Activated CD8-positive, alpha-beta T cell treated with anti-CD3 and anti-CD28 coated beads, Interleukin-2, amount 10 ng/mL, durations not matched to agents 7 days and 5 days (primary cell): ENCODE data around the gene GTF2A1L. TPM values are rescaled to one million over a fixed set of nuclear protein-coding genes. Genes with fewer than 3 reads are reported as not detected.

Source experiments
- ATAC-seq: fragments of 150-1000 bp; cut with Tn5 transposase; one replicate; pipeline ENCODE4 v1.10.0; 2021; ENCODE audit warnings: moderate library complexity
- CTCF ChIA-PET: fragments of 350-600 bp; sonication (Branson Sonifier 250); formaldehyde crosslinking; loops from one replicate; lab custom pipeline; 2021; ENCODE audit warnings: antibody characterized with exemption; lab: Charles Lee
- POLR2A ChIA-PET: fragments of 350-600 bp; sonication (Branson Sonifier 250); formaldehyde crosslinking; loops from one replicate; lab custom pipeline; 2021; ENCODE audit warnings: antibody characterized with exemption; lab: Charles Lee
- DNase-seq: peaks from one replicate; pipeline ENCODE4 v3.0.0-alpha.2; 2020
- H3K27ac Mint-ChIP-seq: one replicate; pipeline ENCODE4 v1.8.0; 2021; ENCODE audit warnings: mild to moderate bottlenecking, mixed read lengths
- H3K27me3 Mint-ChIP-seq: one replicate; pipeline ENCODE4 v1.8.0; 2021; ENCODE audit warnings: low read depth, mixed read lengths
- H3K36me3 Mint-ChIP-seq: one replicate; pipeline ENCODE4 v1.8.0; 2021; ENCODE audit warnings: low read depth, mixed read lengths
- H3K4me1 Mint-ChIP-seq: one replicate; pipeline ENCODE4 v1.8.0; 2021; ENCODE audit warnings: low read depth, mixed read lengths
- H3K4me3 Mint-ChIP-seq: one replicate; pipeline ENCODE4 v1.8.0; 2021; ENCODE audit warnings: mild to moderate bottlenecking, mixed read lengths
- H3K9me3 Mint-ChIP-seq: one replicate; pipeline ENCODE4 v1.8.0; 2022; ENCODE audit warnings: mixed read lengths; ENCODE audit not compliant: insufficient read depth
- total RNA-seq, 2 experiments: library from RNA; stranded (reverse); gene quantifications; one replicate each; pipeline ENCODE4 v1.2.3, GENCODE V29; 2021

GTF2A1L gene, protein sequence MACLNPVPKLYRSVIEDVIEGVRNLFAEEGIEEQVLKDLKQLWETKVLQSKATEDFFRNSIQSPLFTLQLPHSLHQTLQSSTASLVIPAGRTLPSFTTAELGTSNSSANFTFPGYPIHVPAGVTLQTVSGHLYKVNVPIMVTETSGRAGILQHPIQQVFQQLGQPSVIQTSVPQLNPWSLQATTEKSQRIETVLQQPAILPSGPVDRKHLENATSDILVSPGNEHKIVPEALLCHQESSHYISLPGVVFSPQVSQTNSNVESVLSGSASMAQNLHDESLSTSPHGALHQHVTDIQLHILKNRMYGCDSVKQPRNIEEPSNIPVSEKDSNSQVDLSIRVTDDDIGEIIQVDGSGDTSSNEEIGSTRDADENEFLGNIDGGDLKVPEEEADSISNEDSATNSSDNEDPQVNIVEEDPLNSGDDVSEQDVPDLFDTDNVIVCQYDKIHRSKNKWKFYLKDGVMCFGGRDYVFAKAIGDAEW
- total RNA-seq, result not detected

DNA sequence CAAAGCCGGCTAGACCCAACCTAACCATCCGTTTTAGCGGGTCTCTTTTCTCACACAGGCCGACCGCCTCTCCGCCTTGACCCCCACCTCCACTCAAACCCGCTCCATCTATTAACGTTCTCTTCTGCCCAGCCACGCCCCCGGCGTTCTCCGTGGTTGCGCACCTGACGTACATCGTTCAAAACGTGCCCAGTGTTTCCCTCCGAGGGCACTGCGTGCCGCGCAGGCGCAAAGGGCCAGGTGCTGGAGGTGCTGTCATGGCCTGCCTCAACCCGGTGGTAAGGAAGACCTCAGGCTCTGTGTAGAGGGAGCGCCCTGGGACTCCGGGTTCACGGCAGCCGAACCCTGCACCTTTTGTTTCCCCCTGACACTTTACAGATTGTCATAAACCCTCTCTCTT lies at the start of gene GTF2A1L:
Gene GTF2A1L, plus strand, starts transcription at position 239 of the 400 bp plus-strand sequence. Its CDS starts 19 bp downstream, at position 258.
- Mint-ChIP-seq H3K27me3 (no peaks in the 10 kb centered on the region), H3K36me3 (no peaks in the 10 kb centered on the region), H3K4me1 (no peaks in the 10 kb centered on the region), H3K9me3 (no peaks in the 10 kb centered on the region), H3K27ac (no peak within 1 kb of the TSS), H3K4me3 (no peak within 1 kb of the TSS)
- POLR2A ChIA-PET, result no interaction called here
- CTCF ChIA-PET, result no interaction called here
- no peak for DNase-seq
- no peak for ATAC-seq

DNA sequence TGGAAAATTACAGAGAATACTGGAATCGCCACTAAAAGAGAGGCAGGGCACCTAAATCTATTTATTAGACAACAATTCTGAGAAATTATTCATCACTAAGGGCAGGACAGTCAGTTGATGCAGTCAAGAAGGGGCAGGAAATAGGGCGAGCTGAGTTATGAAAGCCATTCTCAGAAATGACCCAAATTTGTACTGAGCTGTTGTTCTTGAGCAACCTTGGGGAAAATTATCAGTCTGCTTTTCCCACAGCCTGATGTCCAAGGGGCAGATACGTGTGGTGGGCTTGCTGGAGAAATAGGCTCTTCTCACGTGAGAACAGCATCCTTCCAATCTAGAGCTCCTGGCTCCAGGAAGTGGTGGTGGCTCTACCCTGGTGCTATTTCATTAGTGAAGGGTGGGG lies 49.1 kb upstream of the GTF2A1L start:
- DNase-seq (no peak), ATAC-seq (no peak)
- no peaks in the 10 kb centered on the region for H3K4me1 Mint-ChIP-seq
- no peak overlapping the region for H3K4me3 Mint-ChIP-seq
- H3K27ac Mint-ChIP-seq, result no peak overlapping the region
- H3K36me3 Mint-ChIP-seq, result no peaks in the 10 kb centered on the region
- ChIA-PET CTCF (no interaction called here), POLR2A (no interaction called here)
- H3K27me3 Mint-ChIP-seq, result no peaks in the 10 kb centered on the region
- no peaks in the 10 kb centered on the region for H3K9me3 Mint-ChIP-seq

DNA sequence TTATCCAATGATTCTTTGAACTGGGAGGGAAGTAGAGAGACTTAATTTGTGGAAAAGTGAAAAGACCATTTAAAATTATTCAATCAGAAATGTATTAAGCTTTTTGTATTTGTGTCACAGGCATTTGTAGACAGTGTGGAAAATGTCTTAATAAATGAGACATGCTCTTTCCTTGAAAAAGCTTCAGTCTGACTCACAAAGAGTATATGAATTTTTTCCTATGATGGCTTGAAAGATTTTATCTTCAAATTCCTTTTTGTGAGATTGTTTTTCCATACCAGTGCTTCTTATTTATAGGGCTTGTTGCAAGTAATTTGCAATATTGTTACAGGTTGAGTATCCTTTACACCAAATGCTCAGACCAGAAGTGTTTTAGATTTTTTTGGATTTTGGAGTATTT lies 48.2 kb upstream of the GTF2A1L start:
- ChIA-PET CTCF (interaction anchor here (0.7 kb wide), 1 partner anchor 15 kb away, joined by 3 read pairs; no protein-coding TSS in a partner anchor), POLR2A (no interaction called here)
- DNase-seq, result no peak

DNA sequence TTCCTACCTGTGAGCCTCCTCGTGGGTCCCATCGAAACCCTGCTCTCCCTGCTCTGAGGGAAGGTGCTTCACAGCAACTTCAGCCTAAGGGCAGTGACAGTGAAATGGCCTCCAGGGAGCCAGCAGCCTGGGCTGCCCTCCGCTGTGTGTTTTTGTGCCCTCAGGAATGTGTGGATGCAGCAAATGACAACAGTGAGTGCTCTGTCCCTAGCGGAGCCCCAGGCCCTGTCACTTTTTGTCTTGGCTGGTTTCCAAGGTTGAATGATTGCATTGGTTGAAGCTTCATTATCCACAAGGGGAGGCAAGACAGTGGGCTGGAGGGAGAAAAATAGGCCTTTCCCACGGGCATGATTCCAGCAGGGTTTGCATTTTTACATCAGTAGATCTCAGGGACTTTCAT lies 44.8 kb upstream of the GTF2A1L start:
- DNase-seq (no peak), ATAC-seq (no peak)
- Mint-ChIP-seq H3K27me3 (no peaks in the 10 kb centered on the region), H3K9me3 (no peaks in the 10 kb centered on the region), H3K4me3 (no peak overlapping the region), H3K36me3 (no peaks in the 10 kb centered on the region), H3K4me1 (peaks cover 4% of the 10 kb centered on the region), H3K27ac (no peak overlapping the region)
- ChIA-PET POLR2A (no interaction called here), CTCF (no interaction called here)

More for the DNA sequence above, 48.2 kb upstream of the GTF2A1L start:
- Mint-ChIP-seq H3K36me3 (no peaks in the 10 kb centered on the region), H3K27ac (no peak overlapping the region), H3K4me1 (no peaks in the 10 kb centered on the region), H3K9me3 (no peaks in the 10 kb centered on the region), H3K4me3 (no peak overlapping the region), H3K27me3 (no peaks in the 10 kb centered on the region)
- no peak for ATAC-seq

DNA sequence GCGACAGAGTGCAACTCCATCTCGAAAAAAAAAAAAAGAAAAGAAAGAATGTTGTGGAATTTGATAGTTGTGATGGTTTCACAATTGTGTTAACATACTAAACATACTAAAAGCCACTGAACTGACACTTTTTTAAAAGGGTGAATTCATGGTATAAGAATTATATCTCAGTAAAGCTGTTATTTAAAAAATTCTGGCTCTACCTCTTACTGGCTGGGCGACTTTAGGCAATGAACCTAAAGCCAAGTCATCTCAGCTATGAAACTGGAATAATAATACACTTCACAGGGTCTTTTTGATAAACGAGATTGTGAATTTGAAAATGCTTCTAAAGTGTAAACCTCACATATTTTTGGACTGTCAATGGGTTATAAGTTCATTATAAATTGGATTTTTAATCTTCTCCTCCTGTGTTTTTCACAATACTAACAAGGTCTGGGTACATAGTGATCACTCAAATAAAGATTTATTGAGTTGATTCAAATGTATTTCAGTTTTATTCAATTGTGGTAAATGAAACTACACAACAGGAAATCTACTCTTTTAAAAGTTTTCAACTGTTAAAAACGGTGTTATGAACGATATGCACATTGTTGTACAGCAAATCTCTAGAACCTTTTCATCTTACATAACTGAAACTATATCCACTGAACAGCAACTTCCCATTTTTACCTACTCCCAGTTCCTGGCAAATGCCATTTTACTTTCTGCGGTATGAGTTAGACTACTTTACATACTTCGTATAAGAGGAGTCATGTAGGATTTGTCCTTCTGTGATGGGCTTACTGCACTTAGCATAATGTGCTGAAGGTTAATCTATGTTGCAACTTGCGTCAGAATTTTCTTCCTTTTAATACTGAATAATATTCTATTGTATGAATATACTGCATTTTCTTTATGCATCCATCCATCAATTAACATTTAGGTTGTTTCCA lies 43.0 kb upstream of the GTF2A1L start:
- no peak overlapping the region for H3K4me3 Mint-ChIP-seq
- POLR2A ChIA-PET, result no interaction called here
- DNase-seq (no peak), ATAC-seq (no peak)
- CTCF ChIA-PET, result no interaction called here
- H3K9me3 Mint-ChIP-seq, result no peaks in the 10 kb centered on the region
- no peaks in the 10 kb centered on the region for H3K36me3 Mint-ChIP-seq
- H3K27ac Mint-ChIP-seq, result no peak overlapping the region
- H3K27me3 Mint-ChIP-seq, result no peaks in the 10 kb centered on the region
- peaks cover 4% of the 10 kb centered on the region for H3K4me1 Mint-ChIP-seq

DNA sequence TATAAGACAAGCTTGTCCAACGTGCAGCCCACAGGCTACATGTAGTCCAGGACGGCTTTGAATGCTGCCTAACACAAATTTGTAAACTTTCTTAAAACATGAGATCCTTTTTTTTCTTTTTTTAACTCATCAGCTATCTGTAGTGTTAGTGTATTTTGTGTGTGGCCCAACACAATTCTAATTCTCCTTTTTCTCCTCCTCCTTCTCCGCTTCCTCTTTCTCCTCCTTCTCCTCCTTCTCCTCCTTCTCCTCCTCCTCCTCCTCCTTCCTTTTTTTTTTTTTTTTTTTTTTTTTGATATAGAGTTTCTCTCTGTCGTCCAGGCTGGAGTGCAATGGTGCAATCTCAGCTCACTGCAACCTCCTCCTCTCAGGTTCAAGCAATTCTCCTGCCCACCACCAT lies 39.3 kb upstream of the GTF2A1L start:
- no peak overlapping the region for H3K27ac Mint-ChIP-seq
- POLR2A ChIA-PET, result no interaction called here
- no peak overlapping the region for H3K4me3 Mint-ChIP-seq
- no peaks in the 10 kb centered on the region for H3K9me3 Mint-ChIP-seq
- CTCF ChIA-PET, result no interaction called here
- peaks cover 2% of the 10 kb centered on the region for H3K27me3 Mint-ChIP-seq
- ATAC-seq, result no peak
- no peak for DNase-seq
- H3K36me3 Mint-ChIP-seq, result no peaks in the 10 kb centered on the region
- peaks cover 4% of the 10 kb centered on the region for H3K4me1 Mint-ChIP-seq

DNA sequence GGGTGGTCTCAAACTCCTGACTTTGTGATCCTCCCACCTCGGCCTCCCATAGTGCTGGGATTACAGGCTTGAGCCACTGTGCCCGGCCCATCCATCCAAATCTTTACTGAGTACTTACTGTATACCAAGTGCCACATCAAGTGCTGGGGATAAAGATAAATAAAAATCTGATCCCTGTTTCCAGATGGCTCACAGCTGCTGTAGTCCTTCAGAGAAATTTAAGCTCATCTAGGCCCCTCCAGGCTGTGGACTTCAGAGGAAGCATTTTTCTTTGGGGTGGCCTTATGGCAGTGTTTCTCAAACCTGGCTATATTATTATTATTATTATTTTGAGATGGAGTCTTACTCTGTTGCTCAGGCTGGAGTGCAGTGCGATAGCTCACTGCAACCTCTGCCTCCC lies 33.7 kb upstream of the GTF2A1L start:
- Mint-ChIP-seq H3K27me3 (peaks cover 2% of the 10 kb centered on the region), H3K36me3 (no peaks in the 10 kb centered on the region), H3K4me1 (peaks cover under 1% of the 10 kb centered on the region), H3K4me3 (no peak overlapping the region), H3K9me3 (no peaks in the 10 kb centered on the region), H3K27ac (no peak overlapping the region)
- POLR2A ChIA-PET, result no interaction called here
- CTCF ChIA-PET, result no interaction called here
- DNase-seq (no peak), ATAC-seq (no peak)

DNA sequence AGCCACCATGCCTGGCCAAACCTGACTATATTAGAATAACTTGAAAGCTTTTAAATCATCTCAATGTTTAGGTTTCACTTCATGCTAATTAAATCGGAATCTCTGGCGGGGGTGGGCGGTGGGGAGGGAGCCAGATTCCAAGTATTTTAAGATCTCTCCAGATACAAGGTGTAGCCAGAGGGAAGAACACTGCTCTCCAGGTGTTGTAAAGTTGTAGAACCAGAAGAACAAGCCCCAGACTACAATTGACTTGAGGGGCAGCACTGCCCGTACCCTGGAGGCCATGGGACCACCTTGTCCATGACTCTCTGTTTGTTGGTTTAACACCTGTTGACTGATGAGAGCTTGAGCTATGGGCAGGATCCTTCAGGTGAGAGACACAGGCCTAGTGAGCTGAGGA lies 33.1 kb upstream of the GTF2A1L start:
- Mint-ChIP-seq H3K9me3 (no peaks in the 10 kb centered on the region), H3K4me3 (no peak overlapping the region), H3K27me3 (peaks cover 2% of the 10 kb centered on the region), H3K27ac (no peak overlapping the region), H3K36me3 (no peaks in the 10 kb centered on the region), H3K4me1 (peaks cover 2% of the 10 kb centered on the region)
- no peak for DNase-seq
- ChIA-PET POLR2A (no interaction called here), CTCF (interaction anchor here (0.6 kb wide), 1 partner anchor 15 kb away, joined by 3 read pairs; no protein-coding TSS in a partner anchor)
- no peak for ATAC-seq

DNA sequence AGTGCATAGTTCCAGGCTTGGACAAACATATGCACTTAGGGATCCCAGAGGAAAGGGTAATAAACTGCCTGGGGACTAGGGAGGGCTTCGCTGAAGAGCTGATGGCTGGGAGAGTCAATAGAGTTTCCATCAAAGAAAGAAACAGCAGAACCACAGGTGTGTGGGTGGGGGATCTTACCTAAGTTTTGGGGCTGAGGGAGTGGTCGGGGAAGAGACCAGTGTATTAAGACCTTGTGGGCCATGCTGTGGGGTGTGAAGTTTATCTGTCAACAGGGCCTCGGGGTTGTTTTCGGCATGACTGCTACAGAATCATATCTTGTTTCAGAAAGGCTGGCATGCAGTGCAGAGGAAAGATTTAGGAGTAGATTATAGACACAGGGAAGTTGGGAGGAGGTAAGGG lies 31.2 kb upstream of the GTF2A1L start:
- DNase-seq, result no peak
- CTCF ChIA-PET, result interaction anchor here (1.2 kb wide), 1 partner anchor 14 kb away, joined by 3 read pairs; no protein-coding TSS in a partner anchor

DNA sequence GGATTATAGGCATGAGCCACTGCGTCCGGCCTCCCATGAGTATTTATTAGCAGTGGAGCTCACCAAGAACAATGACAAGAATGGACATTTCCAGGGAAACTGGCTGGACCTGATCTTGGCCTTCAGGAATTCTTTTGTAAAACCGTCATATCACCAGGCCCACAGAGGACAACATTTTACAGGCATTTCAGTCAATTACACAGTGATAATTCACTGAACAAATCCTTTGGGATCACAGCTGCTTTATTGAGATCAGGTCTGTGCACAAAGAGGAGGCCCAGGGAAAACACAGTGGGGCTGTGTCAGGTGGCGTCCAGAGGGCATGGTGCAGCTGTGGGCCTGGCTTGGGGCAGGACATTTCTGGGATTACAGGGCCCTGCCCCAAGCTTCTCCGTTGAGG lies 30.1 kb upstream of the GTF2A1L start:
- no peak for ATAC-seq
- no peak overlapping the region for H3K4me3 Mint-ChIP-seq
- POLR2A ChIA-PET, result no interaction called here
- DNase-seq, result no peak
- H3K4me1 Mint-ChIP-seq, result peaks cover 2% of the 10 kb centered on the region
- no peaks in the 10 kb centered on the region for H3K9me3 Mint-ChIP-seq
- H3K27ac Mint-ChIP-seq, result no peak overlapping the region
- CTCF ChIA-PET, result interaction anchor here (1.5 kb wide), 1 partner anchor 130 kb away, joined by 4 read pairs; no protein-coding TSS in a partner anchor
- H3K27me3 Mint-ChIP-seq, result peaks cover 3% of the 10 kb centered on the region
- no peaks in the 10 kb centered on the region for H3K36me3 Mint-ChIP-seq

More for the DNA sequence above, 31.2 kb upstream of the GTF2A1L start:
- ATAC-seq, result no peak
- Mint-ChIP-seq H3K9me3 (no peaks in the 10 kb centered on the region), H3K4me3 (no peak overlapping the region), H3K4me1 (peaks cover 2% of the 10 kb centered on the region), H3K36me3 (no peaks in the 10 kb centered on the region), H3K27me3 (peaks cover 2% of the 10 kb centered on the region), H3K27ac (no peak overlapping the region)
- POLR2A ChIA-PET, result no interaction called here

DNA sequence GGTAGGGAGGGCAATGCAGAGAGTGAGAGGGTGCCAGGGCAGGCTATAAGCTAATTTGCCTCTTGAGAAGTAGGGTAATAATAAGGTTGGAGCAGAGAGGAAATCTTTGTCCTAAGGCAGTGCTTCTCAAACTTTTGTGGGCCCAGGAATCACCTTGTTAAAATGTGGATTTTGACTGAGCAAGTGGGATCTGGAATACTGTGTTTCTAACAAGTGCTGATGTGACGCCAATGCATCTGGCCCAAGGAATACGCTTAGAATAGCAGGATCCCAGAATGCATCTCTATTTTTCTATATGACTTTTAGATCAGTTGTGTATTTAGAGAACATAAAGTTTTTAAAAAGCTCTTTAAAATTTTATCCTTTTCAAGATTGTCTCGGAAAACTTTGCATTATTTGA lies 29.7 kb upstream of the GTF2A1L start:
- H3K9me3 Mint-ChIP-seq, result no peaks in the 10 kb centered on the region
- ChIA-PET POLR2A (no interaction called here), CTCF (interaction anchor here (1.5 kb wide), 1 partner anchor 130 kb away, joined by 4 read pairs; no protein-coding TSS in a partner anchor)
- H3K4me1 Mint-ChIP-seq, result peaks cover 2% of the 10 kb centered on the region
- H3K27me3 Mint-ChIP-seq, result peaks cover 3% of the 10 kb centered on the region
- DNase-seq (no peak), ATAC-seq (no peak)
- H3K27ac Mint-ChIP-seq, result no peak overlapping the region
- H3K36me3 Mint-ChIP-seq, result no peaks in the 10 kb centered on the region
- H3K4me3 Mint-ChIP-seq, result no peak overlapping the region
